Measurements from ENCODE around the gene SH3RF3. TPM values are rescaled to one million over a fixed set of nuclear protein-coding genes. Genes with fewer than 3 reads are reported as not detected.

The SH3RF3 gene
- polyA plus RNA-seq, 5 donors = 6.1 to 8.9 (median 7.3) TPM

DNA sequence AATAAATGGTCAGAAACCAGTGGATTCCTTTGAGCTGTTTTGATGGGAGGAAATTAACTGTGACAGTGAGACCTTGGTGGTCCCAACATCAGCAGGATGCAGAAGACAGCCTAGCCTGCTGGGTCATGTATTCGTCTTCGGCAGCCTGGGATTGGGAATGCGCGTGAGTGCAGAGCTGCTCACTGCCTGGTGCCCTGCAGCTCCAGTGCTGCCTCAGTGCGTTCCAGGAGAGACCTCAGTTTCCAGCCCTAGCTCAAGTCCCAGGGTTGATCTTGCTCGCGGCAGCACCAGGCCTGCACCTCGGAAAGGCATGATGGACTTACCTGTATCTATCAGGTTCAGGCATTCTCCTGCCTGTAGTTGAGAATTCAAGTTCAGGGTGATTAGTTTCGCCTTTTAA lies 203.9 kb downstream of the SH3RF3 start:
- no peak for DNase-seq

DNA sequence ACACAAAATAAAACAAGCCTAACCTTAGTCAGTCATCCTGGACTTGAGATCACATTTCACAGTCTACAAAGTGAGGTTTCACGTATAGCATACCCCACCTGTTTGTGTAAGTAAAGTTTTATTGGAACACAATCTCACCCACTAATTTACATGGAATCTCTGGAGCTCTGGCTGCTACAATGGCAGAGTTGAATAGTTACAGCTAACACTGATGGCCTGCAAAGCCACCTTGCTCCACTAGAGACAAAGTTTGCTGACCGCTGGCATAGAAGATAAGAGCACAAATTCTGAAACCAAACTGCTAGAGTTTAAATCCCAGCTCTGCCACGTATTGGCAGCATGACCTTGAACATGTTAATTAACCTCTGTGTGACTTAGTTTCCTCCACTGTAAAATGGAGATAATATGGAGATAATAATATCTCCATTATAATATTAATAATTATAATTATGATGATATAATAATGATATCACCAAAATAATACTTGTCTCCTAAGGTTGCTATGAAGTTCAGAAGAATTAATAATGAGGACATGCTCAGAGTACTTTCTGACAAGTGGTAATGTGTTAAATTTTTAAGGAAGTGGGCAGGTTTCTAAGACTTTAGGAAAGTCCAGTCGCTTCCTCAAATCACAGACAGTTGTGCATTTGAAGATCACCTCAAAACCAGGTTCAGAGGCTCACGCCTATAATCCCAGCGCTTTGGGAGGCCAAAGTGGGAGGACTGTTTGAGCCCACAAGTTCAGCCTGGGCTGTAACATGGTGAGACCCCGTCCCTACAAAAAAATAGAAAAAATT lies 204.6 kb downstream of the SH3RF3 start:
- no peak for DNase-seq

DNA sequence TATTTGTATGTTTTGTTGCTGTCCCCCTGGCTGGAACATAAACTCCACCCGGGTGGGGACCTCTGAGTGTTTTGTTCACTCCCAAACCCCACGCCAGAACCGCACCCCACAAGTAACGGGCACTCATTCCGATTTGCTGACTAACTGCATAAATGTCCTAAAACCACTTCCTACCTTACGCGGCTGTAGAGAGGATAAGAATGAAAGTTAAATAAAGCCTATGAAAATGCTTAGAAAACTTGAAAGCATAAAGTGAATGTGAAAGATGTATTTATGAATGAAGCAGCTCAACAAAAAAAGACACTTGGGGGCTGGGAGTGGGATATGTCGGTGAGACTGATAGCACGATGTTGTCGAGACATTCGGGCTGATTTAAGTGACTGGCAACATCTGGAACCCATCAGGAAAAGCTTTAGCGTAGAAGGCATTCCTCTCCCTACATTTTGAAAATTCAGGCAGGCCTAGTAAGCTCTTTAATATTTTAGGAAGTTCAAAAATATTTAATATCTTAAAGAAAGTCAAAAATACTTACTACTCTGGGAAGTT lies 206.7 kb downstream of the SH3RF3 start:
- DNase-seq = no peak

DNA sequence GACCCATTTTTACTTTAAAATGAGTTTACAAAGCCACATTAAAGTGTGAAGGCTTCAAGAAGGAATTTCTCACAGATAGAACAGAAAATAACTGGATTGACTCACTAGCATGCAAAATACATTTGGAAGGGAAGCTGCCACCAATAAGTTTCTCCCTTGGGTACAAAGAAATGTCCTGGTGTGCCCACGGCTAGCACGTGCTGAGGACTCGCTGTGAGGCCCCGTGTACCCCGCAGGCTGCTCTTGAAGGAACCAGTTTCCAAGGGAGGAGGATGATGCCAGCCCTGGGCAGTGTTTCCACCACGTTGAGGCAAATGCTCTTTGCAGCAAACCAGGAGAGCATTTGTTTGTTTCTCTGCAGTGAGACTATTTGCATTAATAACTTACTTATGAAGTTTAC lies 207.3 kb downstream of the SH3RF3 start:
- no peak for DNase-seq

DNA sequence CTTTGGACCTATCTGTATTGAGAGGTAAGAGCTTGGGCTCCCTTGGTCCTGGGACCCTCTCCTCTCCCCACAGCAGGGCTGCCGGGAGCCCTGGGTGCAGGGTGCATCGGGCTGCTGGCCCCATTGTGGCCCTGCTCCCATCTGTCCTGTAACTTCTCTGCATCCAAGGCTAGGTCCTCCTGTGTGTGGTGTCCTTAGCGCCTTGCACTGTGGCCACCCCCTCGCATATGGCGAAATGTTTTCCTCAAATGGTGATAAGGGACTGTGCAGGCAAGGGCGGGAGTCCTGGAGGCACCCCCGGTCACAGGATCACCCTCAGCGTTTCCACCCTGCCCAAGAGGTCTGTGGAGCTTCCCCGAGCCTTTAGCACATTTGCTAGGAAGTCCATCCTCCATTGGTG lies 208.2 kb downstream of the SH3RF3 start:
- DNase-seq = no peak

DNA sequence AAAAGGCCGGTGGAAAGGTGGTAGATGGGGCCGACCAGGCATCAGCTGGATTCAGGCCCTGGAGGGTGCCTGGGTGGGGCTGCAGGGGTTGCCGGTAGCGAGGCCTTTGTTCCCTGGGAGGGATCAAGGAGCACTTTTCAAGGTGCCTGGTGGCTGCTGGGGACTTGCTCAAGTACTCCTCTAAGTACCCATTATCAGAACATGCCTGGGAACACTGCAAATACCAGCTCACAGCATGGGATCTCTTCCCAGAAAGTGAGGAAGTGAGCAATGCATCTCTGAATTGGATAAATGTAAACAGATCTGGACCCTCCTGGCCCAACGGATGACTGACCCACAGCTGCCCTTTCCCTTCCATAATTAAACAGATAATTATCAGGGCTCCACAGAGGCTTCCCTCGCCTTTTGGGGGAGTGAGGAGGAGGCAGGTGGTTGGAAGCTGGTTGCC lies 210.5 kb downstream of the SH3RF3 start:
- DNase-seq = no peak

DNA sequence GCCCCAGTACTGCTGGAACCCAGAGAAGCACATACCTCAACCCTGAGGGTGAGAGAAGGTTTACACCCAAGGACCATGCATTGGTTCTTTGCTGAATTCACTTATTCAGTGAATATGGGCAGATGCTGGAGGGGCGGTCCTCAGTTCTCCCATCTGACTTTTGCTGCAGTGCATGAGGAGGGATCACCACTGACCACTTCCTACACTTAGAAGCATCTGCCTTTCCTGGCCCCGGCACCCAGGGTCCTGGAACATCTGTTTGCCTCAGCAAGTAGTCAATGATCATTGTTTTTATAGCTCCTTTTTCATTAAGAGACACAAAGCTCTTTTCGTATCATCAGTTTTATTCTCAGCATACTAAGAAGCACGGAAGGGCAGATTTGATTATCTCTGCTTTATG lies 211.4 kb downstream of the SH3RF3 start:
- no peak for DNase-seq

DNA sequence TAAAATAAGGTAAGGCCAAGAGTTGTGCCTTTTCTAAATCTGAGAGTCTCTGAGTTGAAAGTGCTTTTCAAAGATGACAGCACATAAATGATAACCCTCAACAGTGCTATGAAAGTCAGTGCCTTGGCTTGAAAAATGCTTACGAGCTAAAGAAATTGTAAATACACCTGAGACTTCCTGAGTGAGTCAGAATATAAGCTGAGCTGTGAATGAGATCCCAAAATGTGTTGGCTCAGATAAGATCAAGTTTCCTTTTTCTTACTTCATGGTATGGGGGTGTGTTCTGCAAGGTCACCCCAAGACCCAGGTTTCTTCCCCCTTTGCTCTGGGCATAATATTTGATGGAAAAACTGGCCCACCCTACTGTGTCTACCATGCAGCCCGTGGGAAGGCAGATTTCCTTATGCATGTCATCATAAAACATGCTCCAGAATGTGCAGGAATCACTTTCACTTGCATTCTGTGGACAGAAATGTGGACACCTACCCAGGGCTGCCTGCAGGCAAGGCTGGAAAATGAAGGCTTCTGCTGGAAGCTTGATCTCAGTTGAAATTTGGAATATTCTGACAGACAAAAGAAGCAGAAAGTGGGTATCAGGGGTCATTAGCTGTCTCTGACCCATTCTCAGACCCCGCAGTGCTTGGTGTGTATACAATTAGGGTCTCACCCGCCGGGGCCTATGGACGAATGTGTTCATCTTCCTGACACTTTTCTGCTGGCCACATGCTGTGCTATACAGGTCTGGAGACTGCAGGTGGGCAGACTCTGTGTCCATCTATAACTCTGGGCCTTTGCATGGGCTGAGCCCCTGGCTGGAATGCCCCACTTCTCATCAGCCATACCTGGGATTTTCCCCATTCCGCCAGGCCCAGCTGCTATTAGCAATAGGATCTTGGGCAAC lies 212.6 kb downstream of the SH3RF3 start:
- DNase-seq = no peak

DNA sequence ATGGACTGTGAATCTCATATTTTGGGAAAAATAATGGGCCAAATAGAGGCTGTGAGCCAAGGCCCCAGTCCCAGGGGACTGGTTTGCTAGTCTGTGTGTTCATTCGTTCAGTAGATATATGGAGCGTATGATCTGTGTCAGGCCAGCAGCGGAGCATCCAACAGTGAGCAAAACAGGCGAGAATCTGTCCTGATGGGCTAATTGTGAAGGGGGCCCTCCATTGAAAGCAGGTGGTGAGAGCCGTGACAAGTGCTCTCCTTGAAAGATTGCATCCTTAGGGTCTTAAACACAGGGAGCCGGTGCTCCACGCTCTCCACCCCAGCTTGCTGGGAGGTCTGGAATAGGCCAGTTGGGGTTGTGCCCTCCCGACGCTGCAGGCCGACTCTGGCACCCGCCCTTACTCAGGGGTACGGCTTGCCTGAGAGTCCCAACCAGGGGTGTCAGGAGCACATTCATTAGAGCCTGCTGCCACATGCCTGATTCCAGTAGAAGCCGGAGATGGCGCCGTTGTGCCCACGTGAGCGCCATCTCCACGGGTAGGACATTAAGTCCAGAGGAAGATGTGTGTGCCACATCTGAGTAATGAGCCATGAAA lies 213.3 kb downstream of the SH3RF3 start:
- DNase-seq = no peak

DNA sequence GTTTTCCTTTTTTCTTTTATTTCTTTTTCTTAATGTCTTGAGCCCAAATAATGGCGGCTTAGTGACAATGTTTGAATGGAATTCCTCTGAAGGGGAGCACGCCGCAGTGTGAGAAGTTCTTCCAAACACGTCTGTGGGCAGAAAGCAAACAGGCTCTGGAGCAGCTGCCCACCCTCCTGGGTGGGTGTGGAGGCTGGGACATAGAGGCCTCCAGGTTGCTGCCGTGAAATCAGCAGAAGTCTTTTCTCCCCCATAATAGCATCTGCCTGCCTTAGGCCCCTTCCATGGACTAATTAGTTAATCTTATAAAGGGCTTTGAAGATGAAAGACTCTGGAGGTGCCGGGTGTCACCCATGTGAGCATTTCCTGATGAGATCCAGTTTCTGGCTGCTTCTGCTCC lies 213.9 kb downstream of the SH3RF3 start:
- no peak for DNase-seq

DNA sequence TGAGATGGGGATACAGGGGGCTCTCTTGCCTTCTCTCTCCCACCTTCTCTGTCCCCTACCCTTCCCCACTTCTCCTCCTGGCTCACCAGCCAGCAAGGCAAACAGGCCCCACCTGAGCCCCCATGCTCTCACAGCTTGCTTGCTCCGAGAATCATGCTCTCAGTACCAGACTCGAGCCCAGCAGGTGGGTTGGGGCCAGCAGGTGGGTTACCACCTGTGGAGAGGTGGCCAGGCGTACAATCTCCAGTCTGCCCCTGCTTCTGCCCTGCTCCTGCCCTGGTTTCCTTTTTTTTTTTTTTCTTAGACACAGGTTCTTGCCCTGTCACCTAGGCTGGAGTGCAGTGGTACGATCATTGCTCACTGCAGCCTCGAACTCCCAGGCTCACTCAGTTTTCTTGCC lies 214.5 kb downstream of the SH3RF3 start:
- no peak for DNase-seq

DNA sequence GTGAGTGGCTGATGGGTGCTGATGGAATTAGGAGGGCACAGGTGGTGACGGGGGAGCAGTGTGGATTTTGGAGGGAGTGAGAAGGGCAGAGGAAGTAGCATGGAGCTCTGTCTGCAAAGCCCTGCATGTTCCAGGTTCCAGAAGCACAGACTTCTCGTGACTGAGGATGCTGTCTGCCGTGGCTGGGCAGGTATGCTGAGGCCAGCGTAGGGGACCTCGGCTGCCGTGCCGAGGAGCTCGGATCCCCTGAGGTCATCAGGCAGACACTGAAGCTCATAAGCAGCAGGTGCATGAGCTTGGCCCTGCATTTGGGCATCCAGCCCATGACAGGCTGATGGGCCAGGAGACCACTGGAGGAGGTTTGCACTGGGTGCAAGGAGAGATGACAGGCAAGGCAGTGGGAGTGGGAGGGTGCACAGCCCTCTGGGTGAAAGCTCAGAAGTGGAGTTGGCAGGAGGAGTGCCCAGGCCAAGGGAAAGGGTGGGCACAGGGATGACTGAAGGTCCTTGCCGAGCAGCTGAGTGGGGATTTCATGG lies 215.3 kb downstream of the SH3RF3 start:
- DNase-seq = no peak

DNA sequence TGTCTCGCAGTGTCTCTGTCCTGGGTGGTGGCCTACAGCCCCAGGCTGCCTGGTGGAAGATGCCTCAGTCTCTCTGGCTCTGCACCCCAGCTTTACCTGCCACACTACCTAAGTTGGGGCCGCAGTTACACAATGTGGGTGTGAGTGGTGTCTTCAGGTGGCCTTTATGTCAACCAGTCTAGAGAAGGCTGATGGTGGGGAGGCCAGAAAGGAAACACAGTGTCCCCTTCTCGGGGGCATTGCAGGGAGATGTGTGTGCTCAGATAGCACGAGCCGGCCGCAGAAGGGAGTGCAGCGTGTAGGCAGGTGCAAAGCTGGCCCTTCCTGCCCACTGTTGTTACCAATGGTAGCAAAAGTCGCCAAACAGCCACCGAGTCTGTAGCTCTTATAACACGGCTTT lies 216.1 kb downstream of the SH3RF3 start:
- no peak for DNase-seq

DNA sequence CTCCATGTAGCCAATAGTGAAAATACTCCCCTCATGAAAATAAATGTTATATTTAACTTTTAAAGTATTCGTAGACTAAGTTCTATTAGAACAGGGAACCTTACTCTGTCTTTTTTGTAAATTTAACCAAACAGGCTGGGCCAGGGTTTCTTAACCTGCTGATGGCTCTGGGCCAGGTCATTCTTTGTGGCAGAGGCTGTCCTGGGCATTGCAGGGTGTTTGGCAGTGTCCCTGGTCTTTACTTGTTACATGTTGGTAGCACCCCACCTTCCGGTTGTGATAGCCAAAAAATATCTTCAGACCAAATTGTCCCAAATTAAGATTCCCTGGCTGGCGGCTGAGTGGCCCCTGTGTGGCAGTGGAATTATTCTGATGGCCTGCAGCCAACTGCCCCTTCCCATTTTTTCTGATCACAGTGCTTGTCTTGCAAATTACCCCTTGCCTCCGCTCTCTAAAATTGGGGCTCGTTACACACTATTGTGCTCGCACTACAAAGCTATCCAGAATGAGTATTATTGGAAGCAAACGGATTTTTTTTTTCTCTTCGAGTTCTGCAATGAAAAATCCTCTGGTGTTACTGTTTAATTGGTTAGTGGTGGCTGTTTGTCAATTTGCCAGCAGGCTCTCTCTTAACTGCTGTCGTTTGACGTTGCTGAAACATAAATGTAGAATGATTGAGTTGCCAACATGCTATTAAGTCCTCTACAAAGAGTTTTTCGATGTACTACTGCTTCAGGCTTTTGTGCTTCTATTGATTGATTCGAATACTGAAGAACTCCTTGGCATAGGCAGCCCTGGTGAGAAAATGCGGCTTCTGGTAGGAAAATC lies 216.9 kb downstream of the SH3RF3 start:
- DNase-seq = no peak

DNA sequence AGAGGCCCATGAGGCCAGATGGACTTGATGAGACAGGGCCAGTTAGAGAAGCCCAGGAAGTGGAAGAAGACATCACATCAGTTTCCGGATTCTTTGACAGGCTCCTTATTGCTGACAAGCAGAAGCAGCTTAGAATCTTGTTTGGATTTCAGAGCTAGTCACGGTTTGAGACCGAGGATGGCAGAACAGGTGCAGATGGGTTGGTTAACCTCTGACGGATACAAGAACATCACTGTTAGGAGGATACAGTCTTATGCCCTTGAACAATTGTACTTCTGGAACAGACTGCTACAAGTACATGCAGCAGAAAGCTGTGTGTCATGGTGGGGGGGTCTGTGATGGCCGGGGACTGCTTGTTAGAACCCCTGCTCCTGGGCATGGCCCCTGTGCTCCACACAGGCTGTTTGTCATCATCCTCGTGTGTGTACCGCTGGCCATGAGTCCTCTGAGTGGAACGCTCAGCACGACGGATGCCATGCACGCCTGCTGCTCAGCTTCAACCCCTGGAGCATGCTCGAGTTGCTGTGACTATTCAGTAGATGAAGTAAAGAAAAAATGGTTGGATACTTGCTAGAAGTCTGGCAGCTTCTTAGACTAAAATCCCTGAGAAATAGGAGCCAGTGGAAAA lies 217.7 kb downstream of the SH3RF3 start:
- no peak for DNase-seq

DNA sequence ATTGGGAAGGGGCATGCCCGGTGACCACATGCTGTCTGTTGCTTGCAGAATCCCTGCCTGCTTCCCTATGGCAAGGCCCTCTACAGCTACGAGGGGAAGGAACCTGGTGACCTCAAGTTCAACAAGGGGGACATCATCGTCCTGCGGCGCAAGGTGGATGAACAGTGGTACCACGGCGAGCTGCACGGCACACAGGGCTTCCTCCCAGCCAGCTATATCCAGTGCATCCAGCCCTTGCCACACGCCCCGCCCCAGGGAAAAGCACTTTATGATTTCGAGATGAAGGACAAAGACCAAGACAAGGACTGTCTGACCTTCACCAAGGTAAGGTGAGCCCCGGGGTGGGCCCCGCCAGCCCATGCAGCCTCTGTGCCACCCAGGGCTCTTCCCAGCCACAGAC lies 218.6 kb downstream of the SH3RF3 start:
- DNase-seq = no peak

DNA sequence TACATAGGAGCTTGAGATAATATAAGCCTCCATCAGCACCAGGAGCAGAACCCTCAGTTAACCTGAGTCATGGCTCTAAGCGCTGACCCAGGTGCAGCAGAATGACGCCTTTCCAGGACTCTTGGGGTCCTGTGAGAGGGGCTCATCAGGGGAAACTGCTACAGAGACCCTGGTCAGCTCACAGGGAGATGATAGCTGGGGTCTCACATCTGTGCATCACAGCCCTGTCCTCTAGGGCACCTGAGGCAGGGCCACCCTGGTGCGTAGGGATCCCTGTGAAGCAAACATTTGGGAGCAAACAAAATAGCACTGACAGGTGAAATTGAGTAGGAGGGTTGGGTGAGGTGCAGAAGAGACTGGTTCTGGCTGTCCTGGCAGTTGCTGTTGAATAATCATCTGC lies 219.2 kb downstream of the SH3RF3 start:
- no peak for DNase-seq

DNA sequence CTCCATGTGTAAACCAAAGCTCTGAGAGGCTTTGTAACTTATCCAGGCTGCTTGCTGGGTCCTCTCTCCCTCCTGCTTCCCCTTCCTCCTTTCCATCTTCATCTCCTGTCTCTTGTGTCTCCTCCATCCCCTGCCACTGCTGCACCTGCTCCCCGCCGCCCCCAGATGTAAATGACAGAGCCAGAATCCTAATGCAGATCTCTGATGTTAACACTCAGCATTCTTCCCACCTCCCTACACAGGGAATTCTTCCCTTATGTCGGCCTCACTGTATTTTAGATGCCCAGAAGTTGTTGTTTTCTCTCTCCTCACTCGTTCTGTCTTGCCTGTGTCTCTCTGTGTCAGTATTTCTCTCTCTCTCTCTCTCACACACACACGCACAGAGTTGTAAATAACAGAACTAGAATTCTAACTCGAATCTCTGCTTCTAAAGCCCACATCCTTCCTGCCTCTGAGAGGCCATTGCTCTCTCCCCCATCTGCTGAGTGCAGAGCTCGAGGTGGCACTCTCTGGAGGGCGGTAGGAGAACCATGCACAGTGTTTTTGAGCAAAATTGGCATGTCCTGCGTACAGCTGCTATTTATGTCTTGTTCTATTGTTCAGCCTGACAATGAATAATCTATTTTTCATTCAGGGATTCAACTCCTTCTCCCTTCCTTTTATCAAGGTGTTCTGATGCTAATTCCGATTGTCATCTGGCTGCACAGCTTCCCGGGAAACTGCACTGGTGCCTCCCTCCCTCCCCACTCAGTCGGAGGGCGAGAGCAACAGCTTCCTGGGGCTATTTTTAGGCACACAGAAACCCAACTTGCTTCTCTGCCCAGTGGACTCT lies 219.9 kb downstream of the SH3RF3 start:
- DNase-seq = no peak

Data from right lung (tissue), 5 donors.